ENCODE results near the gene TMEM196. TPM values are rescaled to one million over a fixed set of nuclear protein-coding genes. Genes with fewer than 3 reads are reported as not detected.
"Not testable (repeated sequence)": the region's sequence is repeated elsewhere in the genome, so short reads cannot be mapped to it uniquely, and the experiment has no call there.

The TMEM196 gene
- total RNA-seq, 1 donor from 2014 or later = not detected

- no peak for ATAC-seq
- DNase-seq (ENCODE audit: missing footprints) = no peak
- intact Hi-C loops (cut with DNase I) = no loop called here
These were observed 64.2 kb downstream of the TMEM196 start for GRCh38 chr7:19709249-19709578.

- ATAC-seq = peak; percentile 99
These were observed 64.8 kb downstream of the TMEM196 start, which contains the start of gene POLR1F for GRCh38 chr7:19708397-19709248. Gene POLR1F, minus strand, starts transcription at chr7:19709037. Its CDS starts 21 bp downstream, at chr7:19709016.

GRCh38 chr7:19707240-19707639 lies 66.2 kb downstream of the TMEM196 start:
- intact Hi-C loops (cut with DNase I) = no loop called here
- ATAC-seq = no peak

More at GRCh38 chr7:19708397-19709248, 64.8 kb downstream of the TMEM196 start, which contains the start of gene POLR1F:
- DNase-seq (ENCODE audit: missing footprints) = peak; percentile 97
- intact Hi-C loops (cut with DNase I) = no loop called here

GRCh38 chr7:19705663-19706062 lies 67.8 kb downstream of the TMEM196 start:
- intact Hi-C loops (cut with DNase I) = no loop called here
- DNase-seq (ENCODE audit: missing footprints) (no peak), ATAC-seq (no peak)

More at GRCh38 chr7:19707240-19707639, 66.2 kb downstream of the TMEM196 start:
- no peak for DNase-seq (ENCODE audit: missing footprints)

- intact Hi-C loops (cut with DNase I) = no loop called here
- ATAC-seq = no peak
These were observed 71.9 kb downstream of the TMEM196 start for GRCh38 chr7:19701471-19701870.

GRCh38 chr7:19700936-19701335 lies 72.5 kb downstream of the TMEM196 start:
- DNase-seq (ENCODE audit: missing footprints) (no peak), ATAC-seq (no peak)
- intact Hi-C loops (cut with DNase I) = no loop called here

More at GRCh38 chr7:19701471-19701870, 71.9 kb downstream of the TMEM196 start:
- DNase-seq (ENCODE audit: missing footprints) = no peak

GRCh38 chr7:19698331-19698730 lies 75.1 kb downstream of the TMEM196 start:
- DNase-seq (ENCODE audit: missing footprints) = no peak
- no peak for ATAC-seq
- intact Hi-C loops (cut with DNase I) = no loop called here

GRCh38 chr7:19696926-19697325 lies 76.5 kb downstream of the TMEM196 start:
- ATAC-seq (no peak), DNase-seq (ENCODE audit: missing footprints) (no peak)
- intact Hi-C loops (cut with DNase I) = no loop called here

GRCh38 chr7:19692111-19692828 lies 81.1 kb downstream of the TMEM196 start:
- no peak for ATAC-seq
- DNase-seq (ENCODE audit: missing footprints) = no peak
- intact Hi-C loops (cut with DNase I) = no loop called here

GRCh38 chr7:19690736-19691135 lies 82.7 kb downstream of the TMEM196 start:
- intact Hi-C loops (cut with DNase I) = no loop called here
- no peak for ATAC-seq
- DNase-seq (ENCODE audit: missing footprints) = no peak

GRCh38 chr7:19689130-19689529 lies 84.3 kb downstream of the TMEM196 start:
- intact Hi-C loops (cut with DNase I); DNase-seq (ENCODE audit: missing footprints); ATAC-seq: not testable (repeated sequence)

GRCh38 chr7:19681596-19681995 lies 91.8 kb downstream of the TMEM196 start:
- ATAC-seq (no peak), DNase-seq (ENCODE audit: missing footprints) (no peak)
- intact Hi-C loops (cut with DNase I) = no loop called here

- DNase-seq (ENCODE audit: missing footprints) (no peak), ATAC-seq (no peak)
- intact Hi-C loops (cut with DNase I) = no loop called here
These were observed 96.2 kb downstream of the TMEM196 start for GRCh38 chr7:19677180-19677579.

- intact Hi-C loops (cut with DNase I) = no loop called here
- ATAC-seq = no peak
- DNase-seq (ENCODE audit: missing footprints) = no peak
These were observed 97.6 kb downstream of the TMEM196 start for GRCh38 chr7:19675816-19676215.

- DNase-seq (ENCODE audit: missing footprints) (no peak), ATAC-seq (no peak)
- intact Hi-C loops (cut with DNase I) = no loop called here
These were observed 99.0 kb downstream of the TMEM196 start for GRCh38 chr7:19674266-19674960.

GRCh38 chr7:19670806-19671205 lies 102.6 kb downstream of the TMEM196 start:
- intact Hi-C loops (cut with DNase I) = no loop called here
- no peak for DNase-seq (ENCODE audit: missing footprints)
- no peak for ATAC-seq
